Neuron (in vitro differentiated cells): ENCODE measurements around the gene ELOVL2.
A peak's percentile ranks its signal among the peaks of the same experiment; 100 is the strongest.

ENCODE experiments used
- H2AFZ ChIP-seq: one replicate; pipeline ENCODE4 v1.6.1; 2013; ENCODE audit warnings: low read depth, mild to moderate bottlenecking, inconsistent platforms, low read length, moderate library complexity
- H3K27me3 ChIP-seq: one replicate; pipeline ENCODE4 v1.6.1; 2013; ENCODE audit warnings: low read length; ENCODE audit not compliant: insufficient read depth
- H3K36me3 ChIP-seq: one replicate; pipeline ENCODE4 v1.6.1; 2013; ENCODE audit warnings: low read length; ENCODE audit not compliant: insufficient read depth
- H3K4me1 ChIP-seq: one replicate; pipeline ENCODE4 v1.6.1; 2013; ENCODE audit warnings: low read length; ENCODE audit not compliant: insufficient read depth
- H3K4me3 ChIP-seq: 2 replicates; pipeline ENCODE4 v1.5.1; 2013; ENCODE audit warnings: mild to moderate bottlenecking, low read length, moderate library complexity
- H3K9me3 ChIP-seq: one replicate; pipeline ENCODE4 v1.6.1; 2013; ENCODE audit warnings: low read length

The ELOVL2 gene

GRCh38 chr6:11044712-11045167 is 635 bp upstream of the ELOVL2 start:
- Histone ChIP-seq H3K9me3 (no peaks in the 10 kb centered on the region), H2AFZ (peak overlapping the region; percentile 87), H3K27me3 (no peaks in the 10 kb centered on the region), H3K36me3 (no peaks in the 10 kb centered on the region), H3K4me3 (peak overlapping the region; percentile 83), H3K4me1 (peaks cover 13% of the 10 kb centered on the region)

- peak overlapping the region; percentile 87 for H2AFZ ChIP-seq
- H3K9me3 ChIP-seq: no peaks in the 10 kb centered on the region
- peak overlapping the region; percentile 83 for H3K4me3 ChIP-seq
- peaks cover 13% of the 10 kb centered on the region for H3K4me1 ChIP-seq
- no peaks in the 10 kb centered on the region for H3K36me3 ChIP-seq
- H3K27me3 ChIP-seq: no peaks in the 10 kb centered on the region
These were observed 636 bp downstream of the ELOVL2 start for GRCh38 chr6:11043378-11043960.

GRCh38 chr6:11042750-11043377 is 1.2 kb downstream of the ELOVL2 start:
- Histone ChIP-seq H3K9me3 (no peaks in the 10 kb centered on the region), H3K27me3 (no peaks in the 10 kb centered on the region), H2AFZ (peak overlapping the region; percentile 87), H3K4me1 (peaks cover 13% of the 10 kb centered on the region), H3K36me3 (no peaks in the 10 kb centered on the region), H3K4me3 (peak overlapping the region; percentile 83)

GRCh38 chr6:11042025-11042749 is 1.9 kb downstream of the ELOVL2 start:
- no peaks in the 10 kb centered on the region for H3K27me3 ChIP-seq
- H3K4me1 ChIP-seq: peaks cover 17% of the 10 kb centered on the region
- no peaks in the 10 kb centered on the region for H3K9me3 ChIP-seq
- peak overlapping the region; percentile 83 for H3K4me3 ChIP-seq
- no peak overlapping the region for H2AFZ ChIP-seq
- H3K36me3 ChIP-seq: no peaks in the 10 kb centered on the region

GRCh38 chr6:11040134-11040533 is 4.0 kb downstream of the ELOVL2 start:
- no peaks in the 10 kb centered on the region for H3K9me3 ChIP-seq
- H3K4me3 ChIP-seq: no peak overlapping the region
- H3K4me1 ChIP-seq: peaks cover 37% of the 10 kb centered on the region
- no peaks in the 10 kb centered on the region for H3K27me3 ChIP-seq
- H3K36me3 ChIP-seq: no peaks in the 10 kb centered on the region
- no peak overlapping the region for H2AFZ ChIP-seq

- no peaks in the 10 kb centered on the region for H3K27me3 ChIP-seq
- no peak overlapping the region for H2AFZ ChIP-seq
- no peaks in the 10 kb centered on the region for H3K9me3 ChIP-seq
- no peaks in the 10 kb centered on the region for H3K36me3 ChIP-seq
- H3K4me3 ChIP-seq: no peak overlapping the region
- peaks cover 37% of the 10 kb centered on the region for H3K4me1 ChIP-seq
These were observed 5.1 kb downstream of the ELOVL2 start for GRCh38 chr6:11039040-11039439.

- H3K27me3 ChIP-seq: no peaks in the 10 kb centered on the region
- H3K9me3 ChIP-seq: no peaks in the 10 kb centered on the region
- H3K4me1 ChIP-seq: peaks cover 28% of the 10 kb centered on the region
- no peak overlapping the region for H3K4me3 ChIP-seq
- H2AFZ ChIP-seq: no peak overlapping the region
- H3K36me3 ChIP-seq: no peaks in the 10 kb centered on the region
These were observed 7.1 kb downstream of the ELOVL2 start for GRCh38 chr6:11036977-11037430.

DNA sequence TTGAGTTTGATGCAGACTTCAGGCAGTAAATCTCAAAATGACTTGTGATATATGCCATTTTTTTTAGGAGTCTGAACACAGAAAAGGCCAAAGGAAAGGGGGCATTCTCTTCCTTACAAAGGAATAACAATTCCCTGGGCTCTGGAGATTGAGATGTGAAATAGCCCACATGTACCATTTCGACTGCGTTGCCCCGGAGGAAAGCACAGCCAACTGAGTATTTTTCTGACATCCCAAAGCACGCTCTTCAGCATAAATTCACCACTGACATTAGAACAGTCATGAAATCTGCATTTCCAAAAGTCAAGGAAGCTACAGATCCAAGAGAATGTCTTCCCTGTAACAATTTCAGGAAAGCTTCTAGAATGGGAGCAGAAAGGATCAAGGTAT is 7.8 kb downstream of the ELOVL2 start:
- no peak overlapping the region for H3K4me3 ChIP-seq
- H2AFZ ChIP-seq: no peak overlapping the region
- no peaks in the 10 kb centered on the region for H3K9me3 ChIP-seq

GRCh38 chr6:11035616-11036350 is 8.3 kb downstream of the ELOVL2 start:
- H3K27me3 ChIP-seq: no peaks in the 10 kb centered on the region
- no peaks in the 10 kb centered on the region for H3K36me3 ChIP-seq
- H3K9me3 ChIP-seq: no peaks in the 10 kb centered on the region
- peaks cover 28% of the 10 kb centered on the region for H3K4me1 ChIP-seq
- H2AFZ ChIP-seq: no peak overlapping the region
- no peak overlapping the region for H3K4me3 ChIP-seq

More for the DNA sequence above, 7.8 kb downstream of the ELOVL2 start:
- H3K4me1 ChIP-seq: peaks cover 28% of the 10 kb centered on the region
- H3K27me3 ChIP-seq: no peaks in the 10 kb centered on the region
- H3K36me3 ChIP-seq: no peaks in the 10 kb centered on the region

GRCh38 chr6:11033825-11034224 is 10.3 kb downstream of the ELOVL2 start:
- Histone ChIP-seq H3K9me3 (no peaks in the 10 kb centered on the region), H3K36me3 (no peaks in the 10 kb centered on the region), H3K4me1 (peaks cover 24% of the 10 kb centered on the region), H3K4me3 (no peak overlapping the region), H3K27me3 (no peaks in the 10 kb centered on the region), H2AFZ (no peak overlapping the region)

GRCh38 chr6:11030904-11031303 is 13.2 kb downstream of the ELOVL2 start:
- Histone ChIP-seq H2AFZ (no peak overlapping the region), H3K9me3 (no peaks in the 10 kb centered on the region), H3K4me1 (peaks cover 15% of the 10 kb centered on the region), H3K4me3 (no peak overlapping the region), H3K27me3 (no peaks in the 10 kb centered on the region), H3K36me3 (no peaks in the 10 kb centered on the region)

GRCh38 chr6:11028959-11029358 is 15.1 kb downstream of the ELOVL2 start:
- H2AFZ ChIP-seq: no peak overlapping the region
- no peak overlapping the region for H3K4me3 ChIP-seq
- H3K27me3 ChIP-seq: no peaks in the 10 kb centered on the region
- H3K4me1 ChIP-seq: peaks cover 21% of the 10 kb centered on the region
- H3K9me3 ChIP-seq: no peaks in the 10 kb centered on the region
- no peaks in the 10 kb centered on the region for H3K36me3 ChIP-seq
